DOHH2 (cell line): ENCODE measurements around the gene TAF3.

ENCODE experiments used
- H3F3A ChIP-seq: fragments of 200-600 bp; sonication (generic), shearing (Covaris generic); 2 replicates; pipeline ENCODE4 v1.6.0; 2016; ENCODE audit warnings: antibody characterized with exemption, mild to moderate bottlenecking; ENCODE audit not compliant: control insufficient read depth, insufficient read depth
- H3K27ac ChIP-seq: fragments of 200-600 bp; sonication (generic); 2 replicates; pipeline ENCODE4 v1.5.1; 2014; ENCODE audit warnings: low read depth, mild to moderate bottlenecking, low read length, moderate library complexity
- H3K27me3 ChIP-seq: fragments of 200-600 bp; sonication (generic); 2 replicates; pipeline ENCODE4 v1.6.1; 2014; ENCODE audit warnings: mild to moderate bottlenecking, low read length, mixed read lengths; ENCODE audit not compliant: control insufficient read depth
- H3K36me3 ChIP-seq: fragments of 200-600 bp; sonication (generic); 2 replicates; pipeline ENCODE4 v1.6.1; 2014; ENCODE audit warnings: mild to moderate bottlenecking, low read length, moderate library complexity, mixed read lengths; ENCODE audit not compliant: control insufficient read depth
- H3K4me1 ChIP-seq: fragments of 200-600 bp; sonication (generic); 2 replicates; pipeline ENCODE4 v1.6.1; 2014; ENCODE audit warnings: mild to moderate bottlenecking, low read length, mixed read lengths; ENCODE audit not compliant: control insufficient read depth
- H3K4me2 ChIP-seq: fragments of 200-600 bp; sonication (generic); 2 replicates; pipeline ENCODE4 v1.6.0; 2014; ENCODE audit warnings: mild to moderate bottlenecking, low read length, moderate library complexity
- H3K4me3 ChIP-seq: fragments of 200-600 bp; sonication (generic); 2 replicates; pipeline ENCODE4 v1.5.1; 2014; ENCODE audit warnings: mild to moderate bottlenecking, low read length, mixed read lengths
- H3K79me2 ChIP-seq: fragments of 200-600 bp; sonication (generic); 2 replicates; pipeline ENCODE4 v1.6.1; 2014; ENCODE audit warnings: mild to moderate bottlenecking, low read length, mixed read lengths; ENCODE audit not compliant: control insufficient read depth
- H3K9me2 ChIP-seq: fragments of 200-600 bp; sonication (generic); replicated peaks from 2 replicates; pipeline ENCODE4 v1.6.1; 2014; ENCODE audit warnings: mild to moderate bottlenecking, low read length, mixed read lengths; ENCODE audit not compliant: control insufficient read depth
- H3K9me3 ChIP-seq: fragments of 200-600 bp; sonication (generic); 2 replicates; pipeline ENCODE4 v1.6.1; 2014; ENCODE audit warnings: antibody characterized with exemption, low read length, mixed read lengths; ENCODE audit not compliant: control insufficient read depth, insufficient read depth
- H4K20me1 ChIP-seq: fragments of 200-600 bp; sonication (generic); 2 replicates; pipeline ENCODE4 v1.6.0; 2014; ENCODE audit warnings: low read depth, mild to moderate bottlenecking, antibody characterized with exemption, low read length, moderate library complexity; ENCODE audit not compliant: control insufficient read depth, insufficient read depth
- CTCF ChIP-seq: fragments of 200-600 bp; sonication (generic); IDR thresholded peaks from one replicate; pipeline ENCODE4 v1.5.1; 2014; ENCODE audit warnings: antibody characterized with exemption, mild to moderate bottlenecking, low read depth, low read length; ENCODE audit not compliant: poor library complexity, severe bottlenecking
- EZH2phosphoT487 ChIP-seq: fragments of 200-600 bp; sonication (generic); IDR thresholded peaks from 2 replicates; pipeline ENCODE4 v1.6.1; 2017; ENCODE audit warnings: borderline replicate concordance, mild to moderate bottlenecking, antibody characterized with exemption, low read length, moderate library complexity, mixed read lengths

TAF3 gene

GRCh38 chr10:7901256-7901655 is 83.0 kb downstream of the TAF3 start:
- Histone ChIP-seq H4K20me1 (no peaks in the 10 kb centered on the region), H3K79me2 (peaks cover 2% of the 10 kb centered on the region; the same call in 1 of the 2 replicates), H3K9me3 (no peaks in the 10 kb centered on the region), H3F3A (no peaks in the 10 kb centered on the region), H3K9me2 (no peaks in the 10 kb centered on the region), H3K27me3 (no peaks in the 10 kb centered on the region), H3K36me3 (peaks cover 2% of the 10 kb centered on the region; the same call in 1 of the 2 replicates), H3K4me3 (no peak overlapping the region), H3K27ac (no peak overlapping the region), H3K4me1 (no peaks in the 10 kb centered on the region), H3K4me2 (no peak overlapping the region)
- TF ChIP-seq CTCF (no peak), EZH2phosphoT487 (no peak)

GRCh38 chr10:7902413-7902812 is 84.1 kb downstream of the TAF3 start:
- TF ChIP-seq CTCF (no peak), EZH2phosphoT487 (no peak)
- Histone ChIP-seq H3K9me2 (no peaks in the 10 kb centered on the region), H4K20me1 (no peaks in the 10 kb centered on the region), H3K9me3 (no peaks in the 10 kb centered on the region), H3F3A (no peaks in the 10 kb centered on the region), H3K4me3 (no peak overlapping the region), H3K27ac (no peak overlapping the region), H3K27me3 (no peaks in the 10 kb centered on the region), H3K4me1 (no peaks in the 10 kb centered on the region), H3K36me3 (no peaks in the 10 kb centered on the region), H3K79me2 (peaks cover 2% of the 10 kb centered on the region; the same call in 1 of the 2 replicates), H3K4me2 (no peak overlapping the region)

DNA sequence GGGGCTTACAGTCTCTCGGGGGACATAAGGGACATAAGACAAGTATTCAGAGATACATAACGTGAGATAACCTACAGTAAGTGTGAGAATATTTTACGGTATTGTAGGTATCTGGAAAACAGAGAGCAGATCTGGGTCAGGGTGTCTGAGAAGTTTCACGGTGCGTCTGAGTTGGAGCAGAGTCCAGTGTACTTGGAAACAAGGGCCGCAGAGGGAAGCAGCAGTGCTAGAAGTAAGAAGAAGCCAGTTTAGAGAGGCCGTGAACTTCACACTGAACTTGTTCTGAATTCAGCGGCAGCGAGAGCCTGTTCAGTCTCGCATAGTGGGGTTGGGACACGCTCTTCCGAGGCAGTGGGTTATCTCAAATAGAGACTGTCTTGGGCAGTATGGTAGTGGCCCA is 85.5 kb downstream of the TAF3 start:
- TF ChIP-seq CTCF (no peak), EZH2phosphoT487 (no peak)
- Histone ChIP-seq H3K4me2 (no peak overlapping the region), H4K20me1 (no peaks in the 10 kb centered on the region), H3K9me3 (no peaks in the 10 kb centered on the region), H3K27me3 (no peaks in the 10 kb centered on the region), H3F3A (no peaks in the 10 kb centered on the region), H3K27ac (no peak overlapping the region), H3K4me3 (no peak overlapping the region), H3K79me2 (peaks cover 2% of the 10 kb centered on the region; the same call in 1 of the 2 replicates), H3K36me3 (no peaks in the 10 kb centered on the region), H3K4me1 (no peaks in the 10 kb centered on the region), H3K9me2 (no peaks in the 10 kb centered on the region)
